ENCODE data around the gene CEL.

- TF ChIP-seq CTCF (IDR thresholded peaks at IDR 0.05; ENCODE audit: extremely low read depth in 1 of 2, insufficient read depth in 1 of 2, low read depth in 1 of 2, low read length in 2 of 2), result no peak
- no peak for TF ChIP-seq POLR2A (IDR thresholded peaks at IDR 0.05; ENCODE audit: low read depth, low read length)
- no peak for TF ChIP-seq POLR2AphosphoS5 (IDR thresholded peaks at IDR 0.05; ENCODE audit: insufficient read depth, low read depth, low read length)
- TF ChIP-seq MYC (IDR thresholded peaks at IDR 0.05; ENCODE audit: low read depth, low read length), result no peak
- no peak for TF ChIP-seq EZH2 (IDR thresholded peaks at IDR 0.05; ENCODE audit: borderline replicate concordance, low read depth, low read length, severe bottlenecking)
- no peak for TF ChIP-seq MAX (IDR thresholded peaks at IDR 0.05; ENCODE audit: insufficient read depth, insufficient read length)
- TF ChIP-seq FOS (IDR thresholded peaks at IDR 0.05; ENCODE audit: borderline replicate concordance, insufficient read depth, low read length), result no peak
These were observed 28.4 kb downstream of the CEL start for GRCh38 chr9:133090187-133090586.

All from endothelial cell of umbilical vein (primary cell).